ENCODE measurements around the gene SGIP1.
A peak's percentile ranks its signal among the peaks of the same experiment; 100 is the strongest.

- TF ChIP-seq, protein P1, sequence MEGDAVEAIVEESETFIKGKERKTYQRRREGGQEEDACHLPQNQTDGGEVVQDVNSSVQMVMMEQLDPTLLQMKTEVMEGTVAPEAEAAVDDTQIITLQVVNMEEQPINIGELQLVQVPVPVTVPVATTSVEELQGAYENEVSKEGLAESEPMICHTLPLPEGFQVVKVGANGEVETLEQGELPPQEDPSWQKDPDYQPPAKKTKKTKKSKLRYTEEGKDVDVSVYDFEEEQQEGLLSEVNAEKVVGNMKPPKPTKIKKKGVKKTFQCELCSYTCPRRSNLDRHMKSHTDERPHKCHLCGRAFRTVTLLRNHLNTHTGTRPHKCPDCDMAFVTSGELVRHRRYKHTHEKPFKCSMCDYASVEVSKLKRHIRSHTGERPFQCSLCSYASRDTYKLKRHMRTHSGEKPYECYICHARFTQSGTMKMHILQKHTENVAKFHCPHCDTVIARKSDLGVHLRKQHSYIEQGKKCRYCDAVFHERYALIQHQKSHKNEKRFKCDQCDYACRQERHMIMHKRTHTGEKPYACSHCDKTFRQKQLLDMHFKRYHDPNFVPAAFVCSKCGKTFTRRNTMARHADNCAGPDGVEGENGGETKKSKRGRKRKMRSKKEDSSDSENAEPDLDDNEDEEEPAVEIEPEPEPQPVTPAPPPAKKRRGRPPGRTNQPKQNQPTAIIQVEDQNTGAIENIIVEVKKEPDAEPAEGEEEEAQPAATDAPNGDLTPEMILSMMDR (IDR thresholded peaks at IDR 0.05; ENCODE audit: extremely low read depth in 1 of 2, insufficient read depth in 1 of 2, low read depth in 1 of 2, low read length in 2 of 2), result peak; percentile 48 to 54
- TF ChIP-seq POLR2AphosphoS5 (IDR thresholded peaks at IDR 0.05; ENCODE audit: insufficient read depth, low read depth, low read length) (no peak), EZH2 (IDR thresholded peaks at IDR 0.05; ENCODE audit: borderline replicate concordance, low read depth, low read length, severe bottlenecking) (no peak), MAX (IDR thresholded peaks at IDR 0.05; ENCODE audit: insufficient read depth, insufficient read length) (no peak), GATA2 (IDR thresholded peaks at IDR 0.05; ENCODE audit: insufficient read depth, insufficient read length, low read depth, low read length) (no peak), POLR2A (IDR thresholded peaks at IDR 0.05; ENCODE audit: low read depth, low read length) (no peak), JUN (IDR thresholded peaks at IDR 0.05; ENCODE audit: borderline replicate concordance, insufficient read depth, insufficient read length, low read depth) (no peak)
Measured at GRCh38 chr1:66764994-66765578, 231.1 kb downstream of the SGIP1 start.
